VCaP (cell line): ENCODE measurements around the gene TMEM38B.

Experiments used
- H3K27ac ChIP-seq: fragments of 450-650 bp; 2 replicates; pipeline ENCODE4 v1.5.1; 2017
- TF ChIP-seq, protein P1 (sequence below): fragments of 450-650 bp; conservative IDR thresholded peaks from 2 replicates; pipeline ENCODE4 v1.5.1; 2017; ENCODE audit warnings: mild to moderate bottlenecking, moderate library complexity

TMEM38B gene, protein sequence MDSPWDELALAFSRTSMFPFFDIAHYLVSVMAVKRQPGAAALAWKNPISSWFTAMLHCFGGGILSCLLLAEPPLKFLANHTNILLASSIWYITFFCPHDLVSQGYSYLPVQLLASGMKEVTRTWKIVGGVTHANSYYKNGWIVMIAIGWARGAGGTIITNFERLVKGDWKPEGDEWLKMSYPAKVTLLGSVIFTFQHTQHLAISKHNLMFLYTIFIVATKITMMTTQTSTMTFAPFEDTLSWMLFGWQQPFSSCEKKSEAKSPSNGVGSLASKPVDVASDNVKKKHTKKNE

DNA sequence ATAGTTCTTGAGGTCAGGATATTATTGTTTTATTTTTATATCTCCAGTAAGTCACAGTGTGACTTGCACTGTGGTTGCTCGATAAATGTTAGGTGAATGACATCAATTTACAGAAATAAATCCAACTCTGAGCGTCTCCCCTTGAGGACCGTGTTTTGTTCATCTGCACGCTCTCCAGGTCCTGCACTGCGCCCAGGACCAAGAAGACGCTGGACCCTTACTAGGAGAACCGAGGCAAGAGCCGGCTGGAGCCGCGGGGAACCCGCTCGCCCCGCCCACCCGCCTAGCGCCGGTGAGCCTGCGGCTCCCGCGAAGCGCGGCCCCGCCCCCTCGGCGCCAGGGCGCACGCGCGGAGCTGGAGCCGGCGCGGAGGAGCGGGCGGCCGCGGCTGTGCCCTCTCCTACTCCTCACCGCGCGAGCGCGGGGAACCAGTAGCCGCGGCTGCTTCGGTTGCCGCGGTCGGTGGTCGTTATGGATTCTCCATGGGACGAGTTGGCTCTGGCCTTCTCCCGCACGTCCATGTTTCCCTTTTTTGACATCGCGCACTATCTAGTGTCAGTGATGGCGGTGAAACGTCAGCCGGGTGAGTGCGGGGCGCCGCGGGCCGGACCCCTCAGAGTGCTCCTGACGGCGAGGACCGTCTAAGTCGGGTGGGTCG, at the start of gene TMEM38B:
TMEM38B (plus strand) TSS at position 352 of the 658 bp plus-strand sequence; CDS start at position 472, 120 bp downstream.
- TF ChIP-seq, protein P1, sequence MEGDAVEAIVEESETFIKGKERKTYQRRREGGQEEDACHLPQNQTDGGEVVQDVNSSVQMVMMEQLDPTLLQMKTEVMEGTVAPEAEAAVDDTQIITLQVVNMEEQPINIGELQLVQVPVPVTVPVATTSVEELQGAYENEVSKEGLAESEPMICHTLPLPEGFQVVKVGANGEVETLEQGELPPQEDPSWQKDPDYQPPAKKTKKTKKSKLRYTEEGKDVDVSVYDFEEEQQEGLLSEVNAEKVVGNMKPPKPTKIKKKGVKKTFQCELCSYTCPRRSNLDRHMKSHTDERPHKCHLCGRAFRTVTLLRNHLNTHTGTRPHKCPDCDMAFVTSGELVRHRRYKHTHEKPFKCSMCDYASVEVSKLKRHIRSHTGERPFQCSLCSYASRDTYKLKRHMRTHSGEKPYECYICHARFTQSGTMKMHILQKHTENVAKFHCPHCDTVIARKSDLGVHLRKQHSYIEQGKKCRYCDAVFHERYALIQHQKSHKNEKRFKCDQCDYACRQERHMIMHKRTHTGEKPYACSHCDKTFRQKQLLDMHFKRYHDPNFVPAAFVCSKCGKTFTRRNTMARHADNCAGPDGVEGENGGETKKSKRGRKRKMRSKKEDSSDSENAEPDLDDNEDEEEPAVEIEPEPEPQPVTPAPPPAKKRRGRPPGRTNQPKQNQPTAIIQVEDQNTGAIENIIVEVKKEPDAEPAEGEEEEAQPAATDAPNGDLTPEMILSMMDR, result no peak
- peak within 1 kb of the TSS; percentile 75 for H3K27ac ChIP-seq

DNA sequence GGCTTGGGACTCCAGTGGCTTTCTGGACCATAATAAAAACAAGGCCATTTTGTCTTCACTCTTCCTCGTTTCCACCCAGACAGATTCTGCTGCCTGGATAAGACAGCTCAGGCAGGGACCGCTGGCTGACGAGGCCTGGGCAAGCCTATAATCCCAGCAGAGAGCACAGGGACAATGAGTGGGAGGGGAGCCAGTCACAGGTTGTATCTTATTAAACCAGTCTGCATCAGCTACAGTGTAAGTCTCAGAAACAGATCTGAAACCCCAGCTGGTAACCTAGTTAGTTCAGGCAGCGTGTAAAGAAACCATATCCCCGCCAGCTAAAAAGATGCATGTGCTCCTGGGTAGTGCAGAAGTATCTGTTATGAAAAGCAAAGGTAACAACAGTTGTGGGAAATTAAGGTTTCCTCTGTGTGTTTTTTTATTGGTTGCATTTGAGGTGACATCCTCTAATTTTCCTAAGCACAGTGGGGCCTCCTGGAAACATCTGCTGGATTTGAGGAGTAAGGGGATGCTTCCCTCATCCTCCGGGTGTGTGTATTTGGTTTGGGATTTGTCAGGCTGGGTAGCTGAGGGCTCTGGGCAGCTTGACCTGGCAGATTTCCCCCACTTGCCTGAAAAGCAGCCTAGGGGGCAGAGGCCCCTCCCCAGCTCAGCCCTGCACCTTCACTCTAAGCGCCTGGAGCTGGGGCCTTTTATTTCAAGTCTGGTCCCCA, 47.3 kb upstream of the TMEM38B start:
- H3K27ac ChIP-seq, result no peak overlapping the region
- TF ChIP-seq, protein P1, result no peak

GRCh38 chr9:105647595-105648349, 46.6 kb upstream of the TMEM38B start:
- no peak overlapping the region for H3K27ac ChIP-seq
- TF ChIP-seq, protein P1, result no peak

DNA sequence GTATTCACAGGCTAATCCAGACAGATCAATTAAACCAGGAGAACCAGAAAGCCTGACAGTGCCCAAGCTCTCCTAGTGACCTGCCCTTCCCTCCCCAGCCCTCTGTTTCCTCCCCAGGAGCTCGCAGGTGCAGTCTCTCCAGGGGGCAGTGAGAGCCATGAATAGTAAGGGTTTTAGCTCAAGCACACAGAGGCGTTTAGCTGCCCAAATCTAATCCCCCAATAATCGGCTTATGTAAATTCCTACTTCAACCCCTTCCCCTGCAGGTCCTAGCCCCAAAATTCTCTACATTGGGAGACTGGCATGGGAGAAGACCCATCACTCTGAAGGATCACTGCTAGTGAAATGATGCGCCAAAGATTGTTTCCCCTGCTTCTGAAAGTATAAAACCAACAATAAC, 42.5 kb upstream of the TMEM38B start:
- TF ChIP-seq, protein P1, result no peak
- H3K27ac ChIP-seq, result peak overlapping the region; percentile 48

GRCh38 chr9:105656131-105656921, 38.0 kb upstream of the TMEM38B start:
- H3K27ac ChIP-seq, result peak overlapping the region; percentile 84; the same call in 1 of the 2 replicates
- TF ChIP-seq, protein P1, result peak; percentile 74

DNA sequence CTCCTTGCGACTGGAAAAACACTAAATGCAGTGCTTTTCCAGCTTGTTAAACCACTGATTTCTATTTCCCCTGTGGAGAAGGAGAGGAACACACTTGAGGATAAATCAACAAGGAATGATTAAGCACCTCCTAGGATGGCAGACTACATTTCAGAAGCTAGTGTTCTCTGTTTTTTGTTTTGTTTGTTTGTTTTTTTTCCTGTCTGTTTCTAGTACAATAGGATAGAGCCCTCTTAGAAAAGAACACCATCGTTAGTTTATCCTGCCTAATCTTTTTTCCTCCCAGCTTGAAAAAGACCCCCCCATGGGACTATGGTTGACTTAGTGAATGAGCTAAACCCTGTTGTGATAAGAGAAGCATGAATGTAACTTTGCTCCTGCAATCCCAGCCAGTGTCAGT, 36.0 kb upstream of the TMEM38B start:
- TF ChIP-seq, protein P1, result no peak

More for the DNA sequence above, 36.0 kb upstream of the TMEM38B start:
- no peak overlapping the region; the same call in 1 of the 2 replicates for H3K27ac ChIP-seq
